Effector memory CD4-positive, alpha-beta T cell (primary cell): Measurements from ENCODE around the gene MYCBPAP.
A peak's percentile ranks its signal among the peaks of the same experiment; 100 is the strongest.

ENCODE experiments used
- DNase-seq, 3 donors: peaks; one replicate each; pipeline ENCODE4 v3.0.0-alpha.2; 2020
- H3K27ac ChIP-seq: 2 replicates; pipeline ENCODE4 v1.7.0; 2013; ENCODE audit warnings: mild to moderate bottlenecking, low read length, moderate library complexity; ENCODE audit not compliant: insufficient read depth, poor library complexity, severe bottlenecking
- H3K27me3 ChIP-seq: replicated peaks from 2 replicates; pipeline ENCODE4 v1.7.0; 2013; ENCODE audit warnings: mild to moderate bottlenecking, low read length; ENCODE audit not compliant: insufficient read depth, control insufficient read depth, poor library complexity, severe bottlenecking
- H3K36me3 ChIP-seq: 2 replicates; pipeline ENCODE4 v1.7.0; 2013; ENCODE audit warnings: mild to moderate bottlenecking, low read length, moderate library complexity; ENCODE audit not compliant: control insufficient read depth, insufficient read depth
- H3K4me1 ChIP-seq: 2 replicates; pipeline ENCODE4 v1.7.0; 2013; ENCODE audit warnings: low read length, mild to moderate bottlenecking; ENCODE audit not compliant: control insufficient read depth, insufficient read depth, poor library complexity, severe bottlenecking
- H3K4me3 ChIP-seq: 2 replicates; pipeline ENCODE4 v1.7.0; 2013; ENCODE audit warnings: low read length, low read depth, mild to moderate bottlenecking; ENCODE audit not compliant: insufficient read depth, poor library complexity, severe bottlenecking
- H3K9me3 ChIP-seq: 2 replicates; pipeline ENCODE4 v1.7.0; 2013; ENCODE audit warnings: mild to moderate bottlenecking, low read length, moderate library complexity; ENCODE audit not compliant: control insufficient read depth

The MYCBPAP gene

GRCh38 chr17:50499721-50500120 lies 8.5 kb upstream of the MYCBPAP start:
- Histone ChIP-seq H3K4me1 (no peaks in the 10 kb centered on the region), H3K4me3 (no peak overlapping the region), H3K36me3 (no peaks in the 10 kb centered on the region), H3K9me3 (no peaks in the 10 kb centered on the region), H3K27ac (no peak overlapping the region), H3K27me3 (no peaks in the 10 kb centered on the region)
- no peak for DNase-seq

GRCh38 chr17:50501054-50501453 lies 7.2 kb upstream of the MYCBPAP start:
- Histone ChIP-seq H3K27me3 (no peaks in the 10 kb centered on the region), H3K27ac (no peak overlapping the region), H3K4me3 (no peak overlapping the region), H3K36me3 (no peaks in the 10 kb centered on the region), H3K9me3 (no peaks in the 10 kb centered on the region), H3K4me1 (no peaks in the 10 kb centered on the region)
- DNase-seq = no peak

- DNase-seq = no peak
- H3K4me3 ChIP-seq = no peak overlapping the region
These were observed 5.8 kb upstream of the MYCBPAP start for GRCh38 chr17:50502301-50502990.

GRCh38 chr17:50505591-50506130 lies 2.6 kb upstream of the MYCBPAP start:
- Histone ChIP-seq H3K27me3 (no peaks in the 10 kb centered on the region), H3K4me1 (peaks cover 9% of the 10 kb centered on the region), H3K9me3 (no peaks in the 10 kb centered on the region), H3K4me3 (no peak overlapping the region), H3K27ac (no peak overlapping the region), H3K36me3 (no peaks in the 10 kb centered on the region)
- DNase-seq = no peak

More at GRCh38 chr17:50502301-50502990, 5.8 kb upstream of the MYCBPAP start:
- no peaks in the 10 kb centered on the region for H3K4me1 ChIP-seq
- H3K9me3 ChIP-seq = no peaks in the 10 kb centered on the region
- no peaks in the 10 kb centered on the region for H3K36me3 ChIP-seq
- H3K27me3 ChIP-seq = no peaks in the 10 kb centered on the region
- no peak overlapping the region for H3K27ac ChIP-seq

- Histone ChIP-seq H3K4me3 (no peak overlapping the region), H3K4me1 (peaks cover 12% of the 10 kb centered on the region)
- DNase-seq = no peak
These were observed 1.9 kb upstream of the MYCBPAP start for GRCh38 chr17:50506298-50506697.

GRCh38 chr17:50508573-50509460 lies 578 bp downstream of the MYCBPAP start:
- peak overlapping the region; percentile 62 for H3K27ac ChIP-seq
- no peaks in the 10 kb centered on the region for H3K27me3 ChIP-seq
- H3K36me3 ChIP-seq = no peaks in the 10 kb centered on the region
- H3K9me3 ChIP-seq = no peaks in the 10 kb centered on the region
- H3K4me3 ChIP-seq = peak overlapping the region; percentile 74
- DNase-seq = no peak
- peaks cover 12% of the 10 kb centered on the region for H3K4me1 ChIP-seq

More at GRCh38 chr17:50506298-50506697, 1.9 kb upstream of the MYCBPAP start:
- Histone ChIP-seq H3K9me3 (no peaks in the 10 kb centered on the region), H3K27me3 (no peaks in the 10 kb centered on the region), H3K36me3 (no peaks in the 10 kb centered on the region), H3K27ac (no peak overlapping the region)

- H3K4me3 ChIP-seq = peak overlapping the region; percentile 17
- H3K36me3 ChIP-seq = no peaks in the 10 kb centered on the region
- H3K27ac ChIP-seq = peak overlapping the region; percentile 9
- H3K27me3 ChIP-seq = no peaks in the 10 kb centered on the region
- peak in 1 of 3 donors; percentile 18 for DNase-seq
- no peaks in the 10 kb centered on the region for H3K9me3 ChIP-seq
- H3K4me1 ChIP-seq = peaks cover 12% of the 10 kb centered on the region
These were observed 2.8 kb downstream of the MYCBPAP start for GRCh38 chr17:50511058-50511457.

GRCh38 chr17:50513495-50513894 lies 5.3 kb downstream of the MYCBPAP start:
- H3K4me3 ChIP-seq = no peak overlapping the region
- no peaks in the 10 kb centered on the region for H3K36me3 ChIP-seq
- DNase-seq = no peak
- H3K4me1 ChIP-seq = peaks cover 11% of the 10 kb centered on the region
- no peaks in the 10 kb centered on the region for H3K27me3 ChIP-seq
- no peaks in the 10 kb centered on the region for H3K9me3 ChIP-seq
- no peak overlapping the region for H3K27ac ChIP-seq

GRCh38 chr17:50514388-50514787 lies 6.1 kb downstream of the MYCBPAP start:
- H3K27ac ChIP-seq = no peak overlapping the region
- H3K27me3 ChIP-seq = no peaks in the 10 kb centered on the region
- peaks cover 4% of the 10 kb centered on the region for H3K4me1 ChIP-seq
- no peak overlapping the region for H3K4me3 ChIP-seq
- no peaks in the 10 kb centered on the region for H3K9me3 ChIP-seq
- H3K36me3 ChIP-seq = no peaks in the 10 kb centered on the region
- no peak for DNase-seq
